Measurements from ENCODE around the gene TRIM48. TPM values are rescaled to one million over a fixed set of nuclear protein-coding genes. Genes with fewer than 3 reads are reported as not detected.

TRIM48 gene
- total RNA-seq, result not detected in 2 replicates

GRCh38 chr11:55261855-55262254, at the start of gene TRIM48:
TSS of gene TRIM48 (plus strand) at chr11:55262155. CDS start at chr11:55262268, 113 bp downstream.

Other genes with a start within 250 kb of the TRIM48 start
- gene OR4A16, start 81.0 kb downstream of the TRIM48 start, total RNA-seq, result not detected in 2 replicates
- not detected in 2 replicates for gene OR4A15, start 105.8 kb downstream of the TRIM48 start, total RNA-seq

All from smooth muscle cell of the umbilical artery (primary cell).